ENCODE measurements around the gene TRIM66.
A peak's percentile ranks its signal among the peaks of the same experiment; 100 is the strongest.

The TRIM66 gene

DNA sequence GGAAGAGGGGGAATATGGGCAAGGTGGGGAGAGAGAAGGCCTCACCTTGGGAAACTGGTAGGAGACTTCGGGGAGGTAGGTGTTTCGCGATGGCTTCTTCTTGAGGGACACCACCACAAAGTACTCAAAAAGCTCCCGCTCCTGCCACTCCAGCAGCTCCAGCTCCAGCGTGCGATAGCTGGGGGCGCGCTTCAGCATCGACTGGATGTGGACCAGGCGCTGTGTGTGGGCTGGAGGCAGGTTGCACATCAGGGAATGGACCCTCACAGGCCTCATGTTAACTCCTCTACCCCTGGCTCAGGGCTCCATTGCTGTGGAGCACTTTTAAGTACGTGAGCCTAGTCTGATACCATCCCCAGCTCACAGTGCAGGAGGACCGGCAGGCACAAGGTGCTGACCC, 30.0 kb upstream of the TRIM66 start:
- DNase-seq: no peak

GRCh38 chr11:8711895-8712442, 29.5 kb upstream of the TRIM66 start:
- DNase-seq: no peak

DNA sequence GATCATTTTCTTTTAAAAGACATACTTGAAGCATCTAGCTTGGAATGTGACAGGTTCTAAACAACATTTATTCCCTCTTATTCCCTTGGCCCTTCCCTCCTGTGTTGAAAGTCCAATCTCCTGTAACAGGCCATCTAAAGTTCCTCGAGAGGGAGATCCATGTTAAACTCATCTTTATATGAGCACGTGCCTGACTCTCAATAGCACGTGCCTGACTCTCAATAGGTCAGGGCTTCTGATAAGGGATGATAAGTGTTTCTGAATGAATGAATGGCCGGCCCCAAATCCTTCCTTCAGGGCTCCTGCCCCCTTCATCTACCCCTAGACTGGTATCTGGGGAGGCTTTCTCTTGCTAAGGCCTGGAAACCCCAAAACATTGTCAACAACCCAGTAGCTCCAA, 27.3 kb upstream of the TRIM66 start:
- no peak for DNase-seq

DNA sequence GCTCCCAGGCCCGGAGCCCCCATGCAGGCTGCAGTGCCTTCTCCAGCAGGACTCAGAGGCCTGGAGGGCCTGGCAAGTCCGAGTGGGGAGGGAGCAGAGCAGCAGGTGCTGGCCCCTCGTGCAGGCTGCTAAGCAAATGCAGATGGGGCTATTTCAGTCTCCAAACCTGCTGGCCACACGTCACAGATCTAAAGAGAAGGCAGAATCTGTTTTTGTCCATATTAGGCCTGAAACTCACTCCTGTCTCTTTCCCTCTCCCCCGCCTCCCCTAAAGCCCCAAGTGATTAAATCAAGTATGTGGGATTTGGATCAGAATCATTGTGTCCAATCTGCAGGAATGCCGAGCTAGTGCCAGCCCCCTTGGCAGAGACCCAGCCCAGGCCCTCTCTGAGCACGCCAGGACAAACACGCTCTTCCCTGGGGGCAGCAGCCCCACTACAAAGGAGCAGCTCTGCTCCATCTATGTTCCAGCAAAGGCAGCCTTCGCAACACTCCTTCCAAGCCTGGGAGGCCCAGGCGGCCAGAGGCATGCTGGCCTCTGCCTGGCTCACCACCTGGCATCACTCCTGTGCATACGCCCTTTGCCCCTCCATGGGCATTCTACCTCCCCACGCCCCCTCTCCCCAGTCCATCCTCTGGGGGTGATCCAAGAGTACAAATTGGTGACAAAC, 26.7 kb upstream of the TRIM66 start:
- no peak for DNase-seq

DNA sequence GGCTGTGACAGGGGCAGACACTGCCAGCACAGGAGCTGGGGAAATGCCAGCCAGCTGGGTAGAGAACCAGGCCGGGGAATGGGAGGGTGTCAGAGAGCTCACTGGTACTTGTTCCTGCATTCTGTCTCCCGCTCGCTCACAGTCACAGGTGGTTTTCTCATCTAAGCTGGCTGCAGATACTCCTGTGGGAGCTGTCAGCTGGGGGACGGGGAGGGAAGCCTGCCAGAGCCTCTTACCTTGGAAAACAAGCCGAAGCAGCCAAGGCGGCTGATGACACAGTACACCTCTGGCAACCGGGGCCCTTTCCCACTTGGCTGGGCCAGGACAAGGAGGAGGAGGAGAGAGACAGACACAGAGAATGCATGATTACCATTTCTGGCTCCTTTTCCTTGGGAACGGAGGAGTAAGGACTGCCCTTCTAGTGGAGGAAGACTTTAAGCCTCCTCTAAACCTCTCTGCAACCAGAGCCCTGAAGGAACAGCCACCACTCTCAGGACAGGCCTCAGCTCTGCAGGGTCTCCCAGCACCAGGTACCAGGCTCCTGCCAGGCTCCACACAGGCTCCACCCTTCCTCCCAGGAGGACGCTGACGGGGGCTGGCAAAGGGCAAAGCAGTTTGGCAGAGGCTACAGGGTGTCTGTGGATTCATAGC, 25.2 kb upstream of the TRIM66 start:
- peak; percentile 54 for DNase-seq

- DNase-seq: no peak
These were observed 24.4 kb upstream of the TRIM66 start for GRCh38 chr11:8706673-8707432.

DNA sequence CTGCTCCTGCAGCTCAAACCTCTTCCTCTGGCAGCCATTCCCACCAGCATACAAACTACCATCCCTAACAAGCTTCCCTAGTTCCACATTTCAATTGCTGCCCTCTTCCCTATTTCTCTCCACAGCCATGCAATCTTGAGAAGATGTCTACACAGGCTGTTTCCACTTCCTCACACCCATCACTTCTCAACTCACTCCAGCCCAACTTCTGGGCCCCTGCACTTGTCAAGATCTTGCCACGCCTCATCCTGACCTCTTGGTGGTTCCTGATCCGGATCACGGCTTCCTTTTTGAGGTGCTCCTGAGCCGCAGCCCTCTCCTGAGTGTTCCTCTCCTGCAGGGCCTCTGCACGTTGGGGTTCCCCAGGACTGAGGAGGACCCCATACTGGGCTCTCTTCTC, 22.7 kb upstream of the TRIM66 start:
- no peak for DNase-seq

DNA sequence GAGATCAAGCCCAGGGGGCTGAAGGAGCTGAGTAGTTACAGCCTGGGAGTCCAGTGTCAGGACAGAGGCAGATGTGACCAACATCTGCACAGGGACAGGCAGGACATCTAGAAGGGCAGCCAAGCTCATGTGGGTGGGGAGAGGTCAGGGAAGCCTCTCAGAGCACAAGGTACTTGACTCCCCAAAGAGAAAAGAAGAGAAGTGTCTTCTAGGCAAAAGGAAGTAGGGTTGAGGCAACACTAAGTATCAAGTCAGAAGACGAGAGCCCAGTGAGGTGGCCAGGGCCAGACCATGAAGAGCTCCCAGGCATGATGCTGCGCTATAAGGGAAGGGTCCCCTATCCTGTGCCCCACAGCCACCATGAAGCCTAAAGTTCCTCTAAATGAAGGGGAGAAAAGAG, 21.7 kb upstream of the TRIM66 start:
- DNase-seq: no peak

GRCh38 chr11:8702598-8702915, 20.1 kb upstream of the TRIM66 start:
- no peak for DNase-seq

DNA sequence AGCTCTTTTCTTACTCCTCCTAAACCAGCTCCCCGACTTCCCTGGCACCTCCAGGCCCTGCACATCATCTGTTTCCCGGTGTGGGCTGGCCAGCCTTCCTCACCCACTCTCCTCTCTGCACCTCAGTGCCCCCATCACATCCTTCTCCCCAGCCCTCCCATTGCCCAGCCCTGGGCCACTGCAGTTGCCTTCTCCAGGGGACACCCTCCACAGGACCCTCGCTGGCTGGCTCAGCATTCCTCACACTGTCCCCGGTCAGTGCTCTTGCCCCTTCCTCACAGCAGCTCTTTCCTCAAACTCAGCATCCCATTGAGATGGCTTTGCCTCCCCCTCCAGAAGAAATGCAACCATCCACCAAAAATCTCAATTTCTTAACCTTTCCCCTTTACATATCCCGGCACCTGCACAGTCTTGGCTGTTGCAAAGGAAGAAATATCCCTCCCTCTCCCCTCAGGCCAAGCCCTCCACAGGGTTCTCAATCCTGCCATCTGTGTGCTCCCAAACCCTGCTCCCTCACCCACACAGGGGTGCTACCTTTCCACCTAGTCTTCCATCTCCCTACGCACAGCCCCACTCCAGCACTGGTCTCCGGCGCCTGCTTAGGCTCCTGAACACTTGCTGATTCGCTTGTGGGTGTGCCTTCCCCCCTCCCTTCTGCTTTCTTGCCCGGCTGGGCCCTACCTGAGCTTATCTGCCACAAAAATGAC, 19.6 kb upstream of the TRIM66 start:
- DNase-seq: no peak

GRCh38 chr11:8699903-8700302, 17.4 kb upstream of the TRIM66 start:
- DNase-seq: no peak

DNA sequence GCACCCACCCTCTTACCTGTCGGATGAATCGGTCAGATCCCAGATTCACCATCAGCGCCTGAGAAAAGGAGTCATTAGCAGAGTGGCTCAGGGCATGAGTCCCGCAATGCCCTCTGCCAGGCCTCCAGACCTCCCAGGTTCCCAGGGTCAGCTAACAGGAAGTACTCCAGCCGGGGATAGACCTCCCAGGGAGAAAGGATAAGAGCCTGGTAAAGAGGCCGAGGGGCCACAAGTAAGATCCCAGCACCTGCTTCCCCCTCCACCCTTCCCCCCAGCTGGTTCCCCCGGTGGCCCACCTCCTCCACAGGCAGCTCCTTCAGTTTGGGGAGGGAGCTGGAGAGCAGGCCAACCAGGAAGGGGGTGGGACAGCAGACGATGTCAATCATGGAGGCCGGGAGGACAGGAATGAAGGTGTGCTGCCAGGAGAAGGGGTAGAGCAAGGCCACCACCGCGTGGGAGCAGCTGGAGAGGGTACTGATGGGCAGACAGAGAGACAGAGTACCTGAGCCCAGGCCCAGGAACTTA, 16.5 kb upstream of the TRIM66 start:
- DNase-seq: no peak

- DNase-seq: no peak
These were observed 15.9 kb upstream of the TRIM66 start for GRCh38 chr11:8698379-8698851.

- no peak for DNase-seq
These were observed 14.6 kb upstream of the TRIM66 start for GRCh38 chr11:8697054-8697453.

DNA sequence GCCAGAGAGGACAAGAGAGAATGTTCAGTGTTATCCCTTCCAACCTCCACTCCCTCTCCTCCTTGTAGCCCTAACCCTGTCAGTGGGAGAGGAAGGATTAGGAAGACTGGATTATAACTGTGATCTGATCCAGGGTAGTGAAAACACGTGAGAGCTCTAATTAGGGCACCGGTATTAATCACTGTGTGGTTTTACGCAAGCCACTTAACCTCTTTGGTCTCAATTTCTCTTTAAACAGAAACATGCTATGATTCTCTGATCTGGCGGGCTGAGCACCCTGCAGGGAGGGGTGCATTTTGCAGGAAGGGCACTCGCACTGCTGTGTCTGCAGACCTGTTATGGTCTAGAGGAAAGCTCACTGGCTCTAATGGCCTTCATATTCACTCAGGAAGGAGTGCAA, 11.7 kb upstream of the TRIM66 start:
- DNase-seq: no peak

DNA sequence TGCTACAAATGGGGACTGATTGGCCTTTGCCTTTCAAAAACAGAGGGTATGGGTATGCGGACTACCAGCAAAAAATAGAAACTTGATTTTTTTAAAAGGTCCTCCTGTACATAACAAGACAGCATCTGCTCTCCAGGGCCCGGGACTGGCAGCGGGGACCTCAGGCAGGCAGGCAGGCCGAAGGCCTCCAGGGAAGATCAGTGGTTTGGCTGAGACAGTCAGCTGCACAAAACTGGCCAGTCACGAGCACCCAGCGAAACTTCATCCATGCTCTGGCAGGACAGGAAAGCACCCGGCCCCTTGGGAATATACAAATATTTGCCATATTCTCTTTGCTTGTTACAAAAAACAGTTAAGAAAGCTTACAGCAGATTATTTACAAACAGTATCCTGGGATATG, 11.1 kb upstream of the TRIM66 start:
- DNase-seq: no peak

DNA sequence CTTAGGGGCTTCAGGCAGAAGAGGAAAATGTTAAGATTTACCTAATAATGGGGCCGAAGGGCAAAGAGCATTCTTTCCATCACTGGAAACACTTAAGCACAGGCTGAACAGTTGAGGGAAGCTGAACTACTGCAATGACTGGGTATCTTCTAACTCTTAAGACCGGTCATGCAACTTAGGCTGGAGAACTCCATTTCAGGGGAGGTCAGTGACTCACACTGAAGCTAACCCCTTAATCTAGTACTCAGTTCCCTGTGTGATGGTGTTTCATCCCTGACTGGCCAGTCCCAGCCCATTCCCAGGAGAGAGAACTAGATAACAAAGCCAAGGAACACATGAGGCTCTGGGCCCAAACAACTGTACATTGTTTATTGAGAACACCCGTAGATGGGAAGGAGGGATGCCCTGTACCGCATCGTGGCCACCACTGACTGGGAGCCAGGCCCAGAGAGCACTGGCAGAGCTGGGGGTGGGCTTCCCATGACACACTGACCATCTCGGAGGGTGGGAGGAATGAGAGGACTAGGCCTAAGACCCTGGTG, 10.6 kb upstream of the TRIM66 start:
- no peak for DNase-seq

- no peak for DNase-seq
These were observed 10.0 kb upstream of the TRIM66 start for GRCh38 chr11:8692417-8692816.

- no peak for DNase-seq
These were observed 9.1 kb upstream of the TRIM66 start for GRCh38 chr11:8691601-8692000.

DNA sequence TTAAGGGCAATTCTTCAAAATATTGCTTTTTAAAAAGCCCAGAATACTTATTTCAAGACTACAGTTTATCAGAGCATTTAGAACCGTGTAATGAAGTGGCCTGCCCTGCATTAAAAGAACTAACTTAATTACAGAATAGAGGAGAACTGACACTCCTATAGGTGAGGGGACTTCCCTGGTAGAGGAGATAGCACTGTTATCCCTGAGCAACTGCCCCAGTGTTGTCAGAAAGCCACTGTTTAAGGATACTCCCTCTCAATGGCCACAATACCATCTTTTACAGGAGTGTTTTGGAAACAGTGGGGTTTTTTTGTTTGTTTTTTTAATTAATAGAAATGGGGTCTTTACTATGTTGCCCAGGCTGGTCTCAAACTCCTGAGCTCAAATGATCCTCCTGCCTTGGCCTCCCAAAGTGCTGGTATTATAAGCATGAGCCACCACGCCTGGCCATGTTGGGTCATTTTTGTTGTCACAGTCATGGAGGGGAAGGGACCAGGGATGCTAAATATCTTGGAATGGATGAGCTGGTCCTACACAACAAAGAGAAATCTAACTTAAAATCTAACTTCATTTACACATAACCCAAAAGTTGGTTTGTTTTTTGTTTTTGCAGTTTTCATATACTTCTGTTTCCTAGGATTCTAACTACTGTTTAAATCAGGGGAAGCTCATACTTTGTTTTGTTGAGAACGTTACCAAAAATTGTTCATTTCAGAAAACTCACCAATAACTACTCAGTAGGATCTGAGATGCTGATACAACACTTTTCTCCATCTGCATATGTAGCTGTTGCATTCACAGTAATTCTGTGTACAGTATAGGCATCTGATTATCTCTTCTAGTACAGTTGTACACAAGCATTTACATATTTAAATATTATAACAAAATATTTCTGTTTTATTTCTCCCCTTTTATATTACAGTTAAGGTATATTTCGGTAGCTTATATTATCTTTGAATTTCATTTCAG, 8.2 kb upstream of the TRIM66 start:
- DNase-seq: no peak

DNA sequence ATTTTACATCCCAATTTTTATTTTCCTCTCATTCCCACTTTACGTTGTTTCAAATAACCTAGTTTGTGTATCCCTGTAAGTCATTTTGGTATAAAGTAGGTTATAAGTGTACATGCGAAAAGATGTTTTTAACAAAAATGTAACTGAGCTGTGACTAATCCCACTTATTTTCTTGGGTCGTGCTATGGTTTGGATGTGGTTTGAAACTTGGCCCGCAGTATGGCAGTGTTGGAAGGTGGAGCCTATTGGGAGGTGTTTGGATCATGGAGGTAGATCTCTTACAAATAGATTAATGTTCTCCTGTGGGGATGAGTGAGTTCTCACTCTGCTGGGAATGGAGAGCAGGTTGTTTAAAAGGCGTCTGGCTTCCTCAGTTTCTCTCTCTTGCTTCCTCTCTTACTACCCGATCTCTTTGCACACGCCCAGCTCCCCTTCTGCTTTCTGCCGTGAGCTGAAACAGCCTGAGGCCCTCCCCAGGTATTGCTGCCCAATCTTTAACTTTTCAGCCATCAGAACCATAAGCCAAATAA, 7.3 kb upstream of the TRIM66 start:
- DNase-seq: no peak

All from NCI-H1092 (cell line).